Keratinocyte (primary cell): Measurements from ENCODE around the gene IFI16. TPM values are rescaled to one million over a fixed set of nuclear protein-coding genes. Genes with fewer than 3 reads are reported as not detected.

ENCODE experiments used
- polyA plus RNA-seq, 5 experiments: library from polyadenylated mRNA; depleted of rRNA in 3 of 5; stranded (reverse) in 3 of 5; stranded (forward) in 1 of 5; unstranded in 1 of 5; fragments of >200 nt; gene quantifications; 1 replicate in 1 of 5; 2 replicates in 3 of 5; 3 replicates in 1 of 5; pipeline versions ENCODE4 v1.2.1 to v1.2.3, GENCODE V29; 2011 to 2012; ENCODE audit warnings: missing spikeins in 2 of 5, low read depth in 1 of 5, low replicate concordance in 1 of 5

IFI16 gene
- polyA plus RNA-seq, 1 donor (not counting 4 experiments of a cell fraction or from before 2014, with no cell fraction given): 193 TPM

Other genes starting within 250 kb of the IFI16 start
- gene OR6N1, start 237.7 kb upstream of the IFI16 start, polyA plus RNA-seq: not detected in 3 replicates
- not detected in 3 replicates for gene OR6N2, start 228.7 kb upstream of the IFI16 start, polyA plus RNA-seq
- not detected in 3 replicates for gene MNDA, start 178.6 kb upstream of the IFI16 start, polyA plus RNA-seq
- gene PYHIN1, start 78.4 kb upstream of the IFI16 start, polyA plus RNA-seq: 0.14 to 0.82 TPM (median 0.37 TPM) in 3 replicates
- 0.09 to 0.33 TPM (median 0.17 TPM) in 3 replicates for gene AIM2, start 66.9 kb downstream of the IFI16 start, polyA plus RNA-seq
- 0.03 TPM in 1 of 3 replicates, not detected in the others for gene CADM3, start 161.7 kb downstream of the IFI16 start, polyA plus RNA-seq
- not detected in 3 replicates for gene ACKR1, start 195.0 kb downstream of the IFI16 start, polyA plus RNA-seq